HG02588 (cell line): Measurements from ENCODE around the gene AACS.
A peak's percentile ranks its signal among the peaks of the same experiment; 100 is the strongest.
"Not testable (repeated sequence)": the region's sequence is repeated elsewhere in the genome, so short reads cannot be mapped to it uniquely, and the experiment has no call there.

Experiments
- ATAC-seq: cut with Tn5 transposase; IDR thresholded peaks from one replicate; pipeline ENCODE4 v1.9.1; 2021; ENCODE audit warnings: mild to moderate bottlenecking, moderate library complexity; ENCODE audit not compliant: unreplicated experiment

Gene AACS

GRCh38 chr12:125065021-125065918 lies at the start of gene AACS:
TSS of gene AACS (plus strand) at chr12:125065435. CDS start at chr12:125065585, 150 bp downstream.
- ATAC-seq = peak; percentile 90

- ATAC-seq = no peak
Observed at GRCh38 chr12:125015680-125016310, 49.4 kb upstream of the AACS start.

- no peak for ATAC-seq
Observed at GRCh38 chr12:125017801-125018200, 47.4 kb upstream of the AACS start.

- ATAC-seq = no peak
Observed at GRCh38 chr12:125018356-125018755, 46.9 kb upstream of the AACS start.

GRCh38 chr12:125021096-125021495 lies 44.1 kb upstream of the AACS start:
- ATAC-seq = no peak

- ATAC-seq = no peak
Observed at GRCh38 chr12:125021771-125022170, 43.5 kb upstream of the AACS start.

GRCh38 chr12:125023065-125023464 lies 42.2 kb upstream of the AACS start:
- ATAC-seq = no peak

- no peak for ATAC-seq
Observed at GRCh38 chr12:125024949-125025563, 40.2 kb upstream of the AACS start.

- no peak for ATAC-seq
Observed at GRCh38 chr12:125025606-125026235, 39.5 kb upstream of the AACS start.

GRCh38 chr12:125028106-125028505 lies 37.1 kb upstream of the AACS start:
- no peak for ATAC-seq

GRCh38 chr12:125029761-125030358 lies 35.4 kb upstream of the AACS start:
- ATAC-seq = no peak

- not testable (repeated sequence) for ATAC-seq
Observed at GRCh38 chr12:125031471-125031870, 33.8 kb upstream of the AACS start.

GRCh38 chr12:125032466-125033152 lies 32.6 kb upstream of the AACS start:
- no peak for ATAC-seq

- no peak for ATAC-seq
Observed at GRCh38 chr12:125033288-125033687, 31.9 kb upstream of the AACS start.

- no peak for ATAC-seq
Observed at GRCh38 chr12:125038976-125039625, 26.1 kb upstream of the AACS start.

GRCh38 chr12:125049093-125049458 lies 16.2 kb upstream of the AACS start:
- no peak for ATAC-seq

- no peak for ATAC-seq
Observed at GRCh38 chr12:125050446-125050845, 14.8 kb upstream of the AACS start.

GRCh38 chr12:125050868-125051267 lies 14.4 kb upstream of the AACS start:
- ATAC-seq = no peak

GRCh38 chr12:125053821-125054220 lies 11.4 kb upstream of the AACS start:
- ATAC-seq = no peak

GRCh38 chr12:125055591-125055990 lies 9.6 kb upstream of the AACS start:
- ATAC-seq = no peak
